Nephron progenitor cell (in vitro differentiated cells): ENCODE results near the gene CABP4.
"Not testable (repeated sequence)": the region's sequence is repeated elsewhere in the genome, so short reads cannot be mapped to it uniquely, and the experiment has no call there.

Source experiments
- DNase-seq: peaks from one replicate; pipeline ENCODE4 v3.0.0; 2021
- H3K27ac Mint-ChIP-seq: 2 replicates; pipeline ENCODE4 v1.8.0; 2021; ENCODE audit warnings: mild to moderate bottlenecking, moderate library complexity, mixed read lengths
- H3K27me3 Mint-ChIP-seq: 2 replicates; pipeline ENCODE4 v1.8.0; 2021; ENCODE audit warnings: mild to moderate bottlenecking, low read depth, mixed read lengths; ENCODE audit not compliant: poor library complexity
- H3K36me3 Mint-ChIP-seq: 2 replicates; pipeline ENCODE4 v1.8.0; 2021; ENCODE audit warnings: low read depth, mixed read lengths
- H3K4me1 Mint-ChIP-seq: 2 replicates; pipeline ENCODE4 v1.8.0; 2021; ENCODE audit warnings: mixed read lengths
- H3K4me3 Mint-ChIP-seq: 2 replicates; pipeline ENCODE4 v1.8.0; 2021; ENCODE audit warnings: mild to moderate bottlenecking, moderate library complexity, mixed read lengths
- H3K9me3 Mint-ChIP-seq: 2 replicates; pipeline ENCODE4 v1.8.0; 2021; ENCODE audit warnings: mild to moderate bottlenecking, moderate library complexity, mixed read lengths
- TF ChIP-seq, protein P1 (sequence below): fragments of 200-600 bp; sonication (generic); IDR thresholded peaks from 2 replicates; pipeline ENCODE4 v1.5.0; 2021; ENCODE audit warnings: antibody characterized with exemption

CABP4 gene

GRCh38 chr11:67468456-67468758, 13.3 kb downstream of the CABP4 start:
- no peaks in the 10 kb centered on the region for H3K9me3 Mint-ChIP-seq
- peaks cover 4% of the 10 kb centered on the region for H3K36me3 Mint-ChIP-seq
- peak overlapping the region; percentile 95 for H3K27ac Mint-ChIP-seq
- TF ChIP-seq, protein P1, sequence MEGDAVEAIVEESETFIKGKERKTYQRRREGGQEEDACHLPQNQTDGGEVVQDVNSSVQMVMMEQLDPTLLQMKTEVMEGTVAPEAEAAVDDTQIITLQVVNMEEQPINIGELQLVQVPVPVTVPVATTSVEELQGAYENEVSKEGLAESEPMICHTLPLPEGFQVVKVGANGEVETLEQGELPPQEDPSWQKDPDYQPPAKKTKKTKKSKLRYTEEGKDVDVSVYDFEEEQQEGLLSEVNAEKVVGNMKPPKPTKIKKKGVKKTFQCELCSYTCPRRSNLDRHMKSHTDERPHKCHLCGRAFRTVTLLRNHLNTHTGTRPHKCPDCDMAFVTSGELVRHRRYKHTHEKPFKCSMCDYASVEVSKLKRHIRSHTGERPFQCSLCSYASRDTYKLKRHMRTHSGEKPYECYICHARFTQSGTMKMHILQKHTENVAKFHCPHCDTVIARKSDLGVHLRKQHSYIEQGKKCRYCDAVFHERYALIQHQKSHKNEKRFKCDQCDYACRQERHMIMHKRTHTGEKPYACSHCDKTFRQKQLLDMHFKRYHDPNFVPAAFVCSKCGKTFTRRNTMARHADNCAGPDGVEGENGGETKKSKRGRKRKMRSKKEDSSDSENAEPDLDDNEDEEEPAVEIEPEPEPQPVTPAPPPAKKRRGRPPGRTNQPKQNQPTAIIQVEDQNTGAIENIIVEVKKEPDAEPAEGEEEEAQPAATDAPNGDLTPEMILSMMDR, result no peak
- peaks cover 9% of the 10 kb centered on the region for H3K27me3 Mint-ChIP-seq
- no peak for DNase-seq
- H3K4me3 Mint-ChIP-seq, result peak overlapping the region; percentile 89
- H3K4me1 Mint-ChIP-seq, result peaks cover 34% of the 10 kb centered on the region

- H3K4me3 Mint-ChIP-seq, result peak within 1 kb of the TSS; percentile 89
- H3K27me3 Mint-ChIP-seq, result peaks cover 9% of the 10 kb centered on the region
- H3K9me3 Mint-ChIP-seq, result no peaks in the 10 kb centered on the region
- DNase-seq, result peak; percentile 94
- H3K36me3 Mint-ChIP-seq, result peaks cover 4% of the 10 kb centered on the region
- H3K4me1 Mint-ChIP-seq, result peaks cover 34% of the 10 kb centered on the region
- H3K27ac Mint-ChIP-seq, result peak within 1 kb of the TSS; percentile 95
- TF ChIP-seq, protein P1, result peak; percentile 15
Measured at GRCh38 chr11:67468759-67469507, 13.8 kb downstream of the CABP4 start, which contains the start of gene TMEM134. TMEM134 (minus strand) TSS chr11:67469251; CDS start chr11:67469192, 59 bp downstream.

DNA sequence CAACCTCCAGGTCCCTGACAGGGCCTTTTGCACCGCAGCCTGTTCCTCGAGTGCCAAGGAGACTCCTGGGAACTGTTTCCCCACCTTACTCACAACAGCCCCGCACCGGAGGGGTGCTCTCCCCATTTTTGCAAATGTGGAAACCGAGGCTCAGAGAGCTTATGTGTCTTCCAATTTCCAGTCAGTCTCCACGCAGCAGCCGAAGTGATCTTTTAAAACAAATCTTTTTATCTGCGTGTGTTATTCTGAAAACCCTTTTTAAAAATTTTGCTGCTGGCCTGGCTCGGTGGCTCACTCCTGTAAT, 14.3 kb downstream of the CABP4 start:
- no peak for DNase-seq
- TF ChIP-seq, protein P1, result no peak
- Mint-ChIP-seq H3K36me3 (peaks cover 4% of the 10 kb centered on the region), H3K9me3 (no peaks in the 10 kb centered on the region), H3K4me1 (peaks cover 34% of the 10 kb centered on the region), H3K27ac (no peak overlapping the region), H3K27me3 (peaks cover 9% of the 10 kb centered on the region), H3K4me3 (peak overlapping the region; percentile 67)

- TF ChIP-seq, protein P1, result no peak
- H3K9me3 Mint-ChIP-seq, result no peaks in the 10 kb centered on the region
- H3K27me3 Mint-ChIP-seq, result peaks cover 9% of the 10 kb centered on the region
- H3K27ac Mint-ChIP-seq, result peak overlapping the region; percentile 32
- peaks cover under 1% of the 10 kb centered on the region for H3K36me3 Mint-ChIP-seq
- H3K4me1 Mint-ChIP-seq, result peaks cover 29% of the 10 kb centered on the region
- no peak overlapping the region for H3K4me3 Mint-ChIP-seq
- no peak for DNase-seq
Measured at GRCh38 chr11:67470337-67471002, 15.3 kb downstream of the CABP4 start.

DNA sequence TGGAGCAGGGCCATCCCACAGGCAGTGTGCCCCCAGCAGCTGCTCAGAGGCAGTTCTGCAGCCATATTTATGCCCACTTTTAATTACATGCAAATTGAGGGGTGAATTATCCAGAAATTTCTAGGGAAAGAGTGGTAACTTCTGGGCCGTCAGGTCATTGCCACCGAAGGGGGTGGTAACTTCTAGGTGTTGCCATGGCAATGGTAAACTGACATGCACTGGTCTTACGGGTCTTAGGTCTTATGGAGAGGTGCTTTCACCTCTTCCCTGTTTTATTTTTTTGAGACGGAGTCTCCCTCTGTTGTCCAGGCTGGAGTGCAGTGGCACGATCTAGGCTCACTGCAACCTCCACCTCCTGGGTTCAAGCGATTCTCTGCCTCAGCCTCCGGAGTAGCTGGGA, 17.7 kb downstream of the CABP4 start:
- no peak for DNase-seq
- TF ChIP-seq, protein P1, result no peak
- Mint-ChIP-seq H3K27ac (no peak overlapping the region), H3K9me3 (peaks cover 14% of the 10 kb centered on the region), H3K27me3 (peaks cover 12% of the 10 kb centered on the region), H3K4me3 (no peak overlapping the region), H3K36me3 (no peaks in the 10 kb centered on the region), H3K4me1 (peaks cover 21% of the 10 kb centered on the region)

DNA sequence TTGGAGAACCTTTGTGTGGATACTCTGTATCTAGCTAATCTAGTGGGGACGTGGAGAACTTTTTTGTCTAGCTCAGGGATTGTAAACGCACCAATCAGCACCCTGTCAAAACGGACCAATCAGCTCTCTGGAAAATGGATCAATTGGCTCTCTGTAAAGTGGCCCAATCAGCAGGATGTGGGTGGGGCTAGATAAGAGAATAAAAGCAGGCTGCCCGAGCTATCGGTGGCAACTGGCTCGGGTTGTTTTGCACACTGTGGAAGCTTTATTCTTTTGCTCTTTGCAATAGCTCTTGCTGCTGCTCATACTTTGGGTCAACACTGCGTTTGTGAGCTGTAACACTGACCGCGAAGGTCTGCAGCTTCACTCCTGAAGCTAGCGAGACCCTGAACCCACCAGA, 21.5 kb downstream of the CABP4 start:
- Mint-ChIP-seq H3K27me3 (peaks cover 22% of the 10 kb centered on the region), H3K9me3 (peaks cover 19% of the 10 kb centered on the region)
- not testable (repeated sequence) for DNase-seq, H3K27ac Mint-ChIP-seq, H3K4me1 Mint-ChIP-seq, H3K4me3 Mint-ChIP-seq, H3K36me3 Mint-ChIP-seq

- Mint-ChIP-seq H3K27me3 (peaks cover 21% of the 10 kb centered on the region), H3K9me3 (peaks cover 19% of the 10 kb centered on the region), H3K4me1 (peaks cover 11% of the 10 kb centered on the region)
- H3K36me3 Mint-ChIP-seq, H3K27ac Mint-ChIP-seq, DNase-seq, H3K4me3 Mint-ChIP-seq: not testable (repeated sequence)
Measured at GRCh38 chr11:67477344-67478050, 22.3 kb downstream of the CABP4 start.
